GM19455 (cell line): ENCODE data around the gene ARHGAP26.

Experiments used
- ATAC-seq: cut with Tn5 transposase; IDR thresholded peaks from one replicate; pipeline ENCODE4 v1.9.1; 2021; ENCODE audit not compliant: unreplicated experiment

The ARHGAP26 gene

DNA sequence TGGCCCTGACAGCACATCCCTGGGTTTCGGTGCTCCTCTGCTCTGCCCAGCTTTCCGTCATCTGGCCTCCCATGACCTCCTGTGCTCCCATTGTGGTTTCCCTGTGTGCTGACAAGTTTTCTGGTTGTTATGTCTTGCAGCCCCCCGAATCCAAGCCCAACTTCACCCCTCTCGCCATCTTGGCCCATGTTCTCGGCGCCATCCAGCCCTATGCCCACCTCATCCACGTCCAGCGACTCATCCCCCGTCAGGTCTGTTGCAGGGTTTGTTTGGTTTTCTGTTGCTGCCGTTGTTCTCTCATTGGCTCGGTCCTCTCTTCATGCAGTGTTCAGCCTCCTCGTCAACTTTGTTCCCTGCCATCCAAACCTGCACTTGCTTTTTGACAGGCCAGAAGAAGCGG lies 436.9 kb downstream of the ARHGAP26 start:
- ATAC-seq, result peak; percentile 7

DNA sequence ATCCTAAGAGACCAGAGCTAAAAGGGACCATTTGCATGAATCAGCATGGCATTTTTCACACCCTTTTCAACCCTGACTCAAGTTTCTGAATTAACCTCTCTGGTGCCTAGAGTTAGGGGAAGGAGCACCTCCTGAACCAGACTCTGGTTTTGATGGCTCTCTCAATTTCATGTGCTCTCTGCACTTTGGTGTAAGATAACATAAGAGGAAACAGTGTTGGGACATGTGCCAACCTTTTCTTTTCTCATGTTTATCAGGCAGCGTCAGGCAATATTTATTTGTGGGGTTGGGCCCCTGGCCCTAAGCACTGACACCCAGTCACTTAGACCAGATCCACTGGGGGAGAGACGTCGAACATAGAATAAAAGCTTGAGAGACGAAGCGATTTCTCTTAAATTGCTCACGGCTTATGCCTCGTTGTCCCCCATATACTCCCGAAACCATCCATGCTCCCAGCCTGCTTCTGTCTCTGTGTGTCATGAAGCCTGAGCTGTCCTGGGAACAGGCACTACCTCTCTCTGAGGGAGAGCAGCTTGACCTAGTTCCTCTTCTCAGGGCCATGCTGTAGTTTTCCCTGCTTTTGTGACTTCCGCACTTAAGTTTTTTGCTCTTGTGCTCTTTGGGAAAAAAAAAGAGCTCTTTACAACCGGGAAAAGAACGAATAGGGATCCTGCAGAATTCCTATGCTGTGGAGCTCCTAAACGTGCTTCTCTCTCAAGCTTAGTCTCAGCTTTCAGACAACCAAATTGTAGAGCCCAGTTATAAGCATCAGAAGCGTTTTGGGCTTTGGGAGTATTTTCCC lies 437.6 kb downstream of the ARHGAP26 start:
- no peak for ATAC-seq

DNA sequence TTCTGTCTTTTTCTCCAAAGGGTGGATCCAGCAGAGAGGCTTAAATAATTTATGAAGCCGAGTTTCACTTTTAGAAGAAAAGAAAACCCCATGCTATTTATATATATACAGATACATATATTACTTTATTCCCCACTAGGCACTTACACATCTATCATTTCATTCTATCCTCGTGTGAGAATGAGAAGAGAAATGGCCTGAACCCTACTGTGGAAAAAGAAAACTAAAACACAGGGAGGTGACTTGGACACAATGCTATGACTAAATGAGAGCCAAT lies 438.1 kb downstream of the ARHGAP26 start:
- no peak for ATAC-seq

DNA sequence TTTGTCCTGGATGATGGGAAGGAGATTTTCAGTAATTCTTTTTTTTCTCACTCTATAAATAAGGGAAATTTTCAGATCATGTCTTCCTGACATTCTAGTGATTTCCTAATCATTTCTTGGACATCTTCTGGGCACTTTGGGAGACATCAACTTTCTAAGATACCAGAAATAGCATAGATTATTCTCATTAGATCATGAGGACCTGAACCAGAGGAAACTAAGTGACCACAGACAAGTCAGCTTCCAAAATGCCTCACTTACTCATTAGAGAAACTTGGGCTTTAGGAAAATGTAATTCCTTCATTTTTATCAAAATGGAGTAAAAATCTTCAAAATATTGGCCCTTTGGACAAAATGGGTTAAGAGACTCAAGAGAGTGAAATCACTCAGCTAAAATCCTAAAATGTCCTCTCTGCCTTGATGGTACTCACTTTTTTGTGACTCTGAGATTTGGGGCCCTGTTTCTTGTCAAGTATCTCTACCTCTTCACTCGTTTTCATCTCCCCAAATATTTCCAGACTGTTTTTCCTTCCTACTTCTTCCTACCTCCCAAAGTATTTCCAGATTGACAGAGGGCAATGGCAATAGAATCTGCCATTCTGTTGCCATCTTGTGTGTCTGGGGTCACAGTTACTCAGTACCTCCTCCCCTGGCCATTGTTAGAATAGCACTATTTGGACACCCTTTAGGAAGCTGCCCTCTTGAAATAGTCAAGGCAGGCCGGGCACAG lies 438.8 kb downstream of the ARHGAP26 start:
- ATAC-seq, result no peak

DNA sequence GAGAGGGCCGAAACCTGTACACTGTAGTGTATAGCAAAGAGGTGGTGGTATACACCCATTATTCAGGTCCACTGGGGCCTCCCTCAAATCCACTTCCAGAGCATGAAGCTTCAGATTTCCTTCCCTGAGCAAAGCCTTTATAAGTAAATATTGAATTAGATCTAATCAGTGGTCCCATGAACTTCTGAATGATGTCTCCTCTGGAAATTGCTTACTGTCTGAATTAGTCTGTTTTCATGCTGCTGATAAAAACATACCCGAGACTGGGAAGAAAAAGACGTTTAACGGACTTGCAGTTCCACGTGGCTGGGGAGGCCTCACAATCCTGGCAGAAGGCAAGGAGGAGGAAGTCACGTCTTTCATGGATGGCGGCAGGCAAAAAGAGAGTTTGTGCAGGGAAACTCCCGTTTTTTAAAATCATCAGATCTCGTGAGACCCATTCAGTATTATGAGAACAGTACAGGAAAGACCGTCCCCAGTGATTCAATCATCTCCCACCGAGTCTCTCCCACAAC lies 439.8 kb downstream of the ARHGAP26 start:
- ATAC-seq, result no peak

DNA sequence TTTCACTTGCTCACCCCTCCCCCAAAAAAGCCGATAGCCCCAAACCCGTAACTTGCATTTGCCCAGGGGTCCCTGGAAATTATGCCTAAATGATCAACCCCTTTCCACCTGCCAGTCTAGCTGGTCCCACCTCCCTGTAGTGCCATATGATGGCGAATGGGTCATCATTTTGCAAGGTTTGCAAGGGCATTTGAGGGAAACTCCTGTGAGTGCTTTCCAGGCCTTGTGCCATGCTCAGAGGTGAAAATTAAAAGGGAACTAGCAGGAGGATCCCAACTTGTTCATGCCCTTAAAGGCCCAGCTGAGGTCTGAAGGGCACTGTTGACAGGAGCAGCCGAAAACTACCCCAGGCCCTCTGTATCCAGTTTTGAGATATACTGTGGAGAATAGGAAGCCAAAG lies 440.4 kb downstream of the ARHGAP26 start:
- ATAC-seq, result no peak

DNA sequence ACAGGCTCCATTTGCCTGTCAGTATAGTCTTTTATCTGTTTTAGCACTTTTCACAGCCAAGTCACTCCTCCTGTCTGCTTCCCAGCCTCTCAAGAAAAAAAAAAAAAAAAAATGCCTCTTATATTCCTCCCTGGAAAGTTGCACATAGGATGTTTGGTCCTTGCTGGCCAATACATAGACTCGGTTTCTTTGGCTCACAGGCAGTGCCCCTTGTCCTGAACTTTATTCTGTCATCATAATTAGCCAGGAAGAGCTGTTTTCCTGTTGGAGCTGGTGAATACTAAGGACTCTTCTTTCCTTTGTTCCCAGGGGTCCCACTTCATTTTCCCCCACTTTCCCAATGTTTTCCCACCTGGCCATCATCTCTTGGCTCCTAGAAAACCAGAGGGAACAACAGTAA lies 442.1 kb downstream of the ARHGAP26 start:
- ATAC-seq, result no peak

DNA sequence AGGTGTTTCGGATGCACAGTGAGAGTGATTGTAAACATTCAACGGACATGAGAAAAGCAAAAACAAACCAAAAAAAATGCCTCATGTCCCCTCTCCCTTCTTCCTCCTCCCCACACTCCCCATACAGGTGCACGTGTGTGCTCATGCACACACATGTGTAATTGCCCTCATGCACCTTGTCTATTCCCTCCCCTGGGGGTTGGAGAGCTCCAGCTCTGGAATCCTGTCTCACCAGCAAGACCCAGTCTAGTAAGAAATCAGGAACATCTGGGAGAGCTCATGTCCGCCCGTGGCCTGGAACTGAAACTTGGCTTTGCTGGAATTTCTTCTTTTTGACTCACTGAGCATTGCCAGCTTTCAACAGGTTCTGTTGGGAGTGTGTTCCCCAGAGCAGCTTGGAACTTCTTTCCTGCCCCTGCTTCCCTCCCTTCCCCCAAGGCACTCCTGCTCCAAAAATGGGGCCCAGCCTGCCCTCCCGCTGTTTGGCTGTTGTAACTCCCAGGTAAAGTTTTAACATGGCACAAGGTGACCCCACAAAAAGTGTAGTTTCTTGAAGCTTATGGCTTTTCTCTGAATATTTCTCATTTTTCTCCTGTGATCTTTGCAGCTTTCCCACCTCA lies 443.2 kb downstream of the ARHGAP26 start:
- ATAC-seq, result no peak

DNA sequence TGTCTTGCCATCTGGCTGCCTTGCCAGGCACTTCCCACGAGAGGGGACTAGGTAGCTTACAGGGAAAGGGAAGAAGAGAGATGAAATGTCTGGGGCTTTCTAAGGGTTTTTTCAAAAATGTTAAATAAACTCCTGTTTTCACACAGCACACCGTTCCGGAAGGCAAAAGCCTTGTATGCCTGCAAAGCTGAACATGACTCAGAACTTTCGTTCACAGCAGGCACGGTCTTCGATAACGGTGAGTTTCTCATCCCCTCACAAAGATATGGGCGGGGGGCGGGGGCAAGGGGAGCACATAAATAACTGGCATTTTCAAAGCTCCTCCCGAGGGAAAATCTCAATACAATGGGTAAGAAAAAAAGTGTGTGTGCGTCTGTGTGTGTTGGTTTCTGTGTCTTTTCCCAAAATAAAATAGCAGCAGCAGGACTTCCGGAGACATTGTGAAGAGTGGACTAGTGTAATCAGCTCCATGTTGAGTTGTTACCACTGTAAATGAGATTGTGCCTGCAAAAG lies 443.7 kb downstream of the ARHGAP26 start:
- ATAC-seq, result peak; percentile 57

DNA sequence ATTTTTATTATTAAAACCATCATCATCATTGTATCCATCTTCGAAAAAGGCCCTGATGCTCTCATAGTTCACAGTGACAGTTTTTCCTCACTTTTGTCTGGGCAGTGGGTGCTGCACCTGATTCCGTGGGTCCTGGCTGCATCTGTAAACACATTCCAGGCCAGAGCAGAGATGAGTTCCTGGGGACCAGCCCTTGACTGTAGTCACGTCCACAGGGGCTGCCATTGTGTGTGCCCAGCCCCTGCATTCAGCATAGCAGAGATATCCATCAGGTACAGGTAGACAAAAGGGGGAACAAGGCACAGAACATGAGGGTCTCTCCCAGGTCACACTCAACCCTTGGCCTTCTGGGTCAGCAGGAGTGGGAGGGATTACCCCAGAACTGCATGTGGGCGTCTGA lies 444.3 kb downstream of the ARHGAP26 start:
- ATAC-seq, result no peak

DNA sequence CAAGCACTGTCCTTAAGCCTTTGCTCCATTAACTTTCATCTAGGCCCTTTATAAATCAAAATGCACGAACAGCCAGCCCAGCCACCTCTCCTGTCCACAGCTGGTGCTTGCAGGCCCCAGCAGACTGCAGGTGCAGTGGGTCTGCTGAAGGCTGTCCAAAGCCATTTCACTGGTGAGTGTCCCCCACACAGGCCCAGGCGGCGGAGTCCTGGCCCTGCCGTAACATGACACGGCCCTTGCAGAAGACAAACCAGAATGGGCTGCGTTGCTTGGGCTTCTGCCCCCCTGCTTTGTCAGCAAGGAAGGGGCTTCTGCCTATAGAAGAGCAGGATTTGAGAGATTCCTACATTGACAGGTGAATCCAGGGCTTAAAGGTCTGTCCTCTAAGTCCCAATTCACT lies 444.7 kb downstream of the ARHGAP26 start:
- no peak for ATAC-seq

DNA sequence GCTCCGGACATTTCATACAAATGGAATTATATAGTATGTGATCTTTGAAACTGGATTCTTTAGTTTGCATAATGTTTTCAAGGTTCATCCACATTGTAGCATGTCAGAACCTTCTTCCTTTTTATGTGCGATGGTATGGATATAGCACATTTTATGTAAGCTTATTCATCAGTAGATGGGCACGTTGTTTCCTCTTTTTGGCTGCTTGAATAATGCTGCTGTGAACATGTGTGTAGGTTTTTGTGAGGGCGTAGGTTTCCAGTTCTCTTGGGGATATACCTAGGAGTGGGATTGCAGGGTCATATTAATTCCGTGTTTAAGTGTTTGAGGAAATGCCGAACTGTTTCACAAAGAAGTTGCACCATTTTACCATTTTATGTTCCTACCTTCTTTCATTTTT lies 445.5 kb downstream of the ARHGAP26 start:
- no peak for ATAC-seq

DNA sequence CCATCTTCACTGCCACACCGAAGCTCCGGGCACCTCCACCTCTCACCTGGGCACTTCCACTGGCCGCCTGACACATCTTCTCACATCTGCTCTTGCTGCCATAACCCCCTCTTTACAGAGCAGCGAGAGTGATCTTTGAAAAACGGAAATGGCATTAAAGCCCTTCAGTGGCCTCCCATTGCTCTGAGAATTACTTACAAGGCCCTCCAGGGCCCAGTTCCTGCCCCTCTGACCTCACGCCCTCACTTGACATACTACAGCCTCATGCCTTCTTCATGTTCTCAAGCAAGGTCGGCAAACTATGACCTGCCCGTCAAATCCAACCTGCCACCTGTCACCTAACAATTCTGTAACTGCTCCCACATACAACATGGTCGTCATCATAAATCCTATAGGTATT lies 446.0 kb downstream of the ARHGAP26 start:
- ATAC-seq, result no peak

DNA sequence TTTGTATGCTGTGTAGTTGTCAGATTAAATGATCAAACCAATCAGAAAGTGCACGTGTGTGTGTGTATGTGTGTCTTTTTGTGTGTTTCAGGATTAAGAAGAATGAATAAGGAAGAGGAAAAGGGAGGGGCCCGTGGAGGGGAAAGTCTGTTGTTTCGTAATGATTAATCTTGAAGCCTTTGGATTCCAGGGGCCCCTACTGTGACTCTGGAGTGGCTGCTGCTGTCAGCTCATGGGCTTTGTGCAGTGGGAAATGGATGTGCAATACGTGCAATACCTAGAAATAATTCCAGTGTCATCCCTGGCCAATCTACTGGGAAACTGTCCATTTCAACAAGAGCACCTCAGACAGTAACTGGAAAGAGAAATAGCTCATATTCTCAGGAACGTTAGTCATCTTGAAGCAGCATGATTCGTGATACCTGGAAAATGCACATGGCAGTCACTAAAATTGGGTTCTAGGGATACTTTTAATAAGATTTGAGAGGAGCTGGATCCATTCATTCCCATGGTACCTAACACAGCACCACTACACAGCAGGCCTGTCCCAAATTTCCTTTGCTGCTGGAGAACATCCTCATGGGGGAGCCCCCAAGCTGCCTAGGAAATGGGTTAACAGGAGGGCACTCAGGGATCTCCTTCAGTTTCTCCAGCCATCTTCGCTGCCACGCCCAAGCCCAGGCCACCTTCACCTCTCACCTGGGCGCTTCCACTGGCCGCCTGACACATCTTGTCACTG lies 447.1 kb downstream of the ARHGAP26 start:
- ATAC-seq, result no peak

DNA sequence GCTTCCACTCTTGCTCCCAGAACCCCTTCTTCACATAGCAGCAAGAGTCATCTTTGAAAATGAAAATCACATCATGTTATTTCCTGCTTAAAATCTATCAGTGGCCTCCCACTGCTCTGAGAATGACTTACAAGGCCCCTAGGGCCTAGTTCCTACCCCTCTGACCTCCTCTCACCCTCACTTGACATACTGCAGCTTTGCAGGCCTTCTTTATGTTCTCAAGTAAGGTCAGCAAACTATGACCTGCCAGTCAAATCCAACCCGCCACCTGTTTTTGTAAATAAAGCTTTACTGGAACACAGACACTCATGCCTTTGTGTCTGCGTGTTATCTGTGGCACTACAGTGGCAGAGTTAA lies 447.6 kb downstream of the ARHGAP26 start:
- peak; percentile 22 for ATAC-seq

DNA sequence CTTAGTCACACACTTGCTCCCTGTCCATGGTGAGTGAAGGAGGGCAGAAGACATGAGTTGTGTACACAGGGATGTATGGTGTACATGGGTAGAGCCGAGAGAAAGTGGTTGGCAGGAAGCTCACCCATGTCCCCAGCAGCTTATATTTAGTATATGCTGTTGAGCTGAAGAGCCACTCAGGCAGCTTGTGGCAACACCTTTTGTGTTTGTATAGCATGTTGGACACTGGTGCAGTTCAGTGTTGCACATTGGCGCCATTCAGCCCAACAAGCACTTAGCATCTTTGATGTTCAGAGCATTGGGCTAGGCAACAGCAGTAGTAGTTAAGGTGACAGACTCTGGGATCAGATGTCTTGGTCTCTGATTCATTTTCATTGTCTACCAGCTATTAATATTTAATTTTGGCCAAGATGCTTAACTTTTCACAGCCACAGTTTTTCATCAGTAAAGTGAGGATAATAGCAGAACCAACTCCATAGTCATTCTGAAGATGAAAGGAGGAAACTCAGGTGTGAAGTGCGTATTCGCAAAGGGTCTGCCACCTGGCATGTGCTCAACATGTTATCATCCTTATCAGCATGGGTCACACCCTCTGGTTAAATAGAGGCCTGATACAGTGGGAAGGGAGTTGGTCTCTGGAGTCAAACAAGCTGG lies 448.5 kb downstream of the ARHGAP26 start:
- no peak for ATAC-seq

DNA sequence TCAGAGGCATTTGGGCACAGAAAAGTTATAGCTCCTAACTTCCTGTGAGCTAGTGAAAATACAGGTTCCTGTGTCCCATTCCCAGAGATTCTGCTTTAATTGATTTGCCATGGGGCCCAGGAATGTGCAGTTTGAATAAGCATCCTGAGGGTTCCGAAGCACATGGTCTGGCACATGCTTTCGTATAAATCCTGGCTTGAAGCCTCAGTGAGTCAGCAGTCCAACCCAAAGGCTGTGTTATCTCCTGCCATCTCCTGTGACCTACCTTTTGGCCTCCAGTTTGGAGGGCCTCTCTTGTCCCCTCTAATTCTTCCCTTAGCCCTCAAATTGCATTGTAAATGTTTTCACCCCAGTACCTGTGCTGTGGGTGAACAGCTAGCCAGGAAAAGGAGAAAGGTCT lies 449.5 kb downstream of the ARHGAP26 start:
- no peak for ATAC-seq

DNA sequence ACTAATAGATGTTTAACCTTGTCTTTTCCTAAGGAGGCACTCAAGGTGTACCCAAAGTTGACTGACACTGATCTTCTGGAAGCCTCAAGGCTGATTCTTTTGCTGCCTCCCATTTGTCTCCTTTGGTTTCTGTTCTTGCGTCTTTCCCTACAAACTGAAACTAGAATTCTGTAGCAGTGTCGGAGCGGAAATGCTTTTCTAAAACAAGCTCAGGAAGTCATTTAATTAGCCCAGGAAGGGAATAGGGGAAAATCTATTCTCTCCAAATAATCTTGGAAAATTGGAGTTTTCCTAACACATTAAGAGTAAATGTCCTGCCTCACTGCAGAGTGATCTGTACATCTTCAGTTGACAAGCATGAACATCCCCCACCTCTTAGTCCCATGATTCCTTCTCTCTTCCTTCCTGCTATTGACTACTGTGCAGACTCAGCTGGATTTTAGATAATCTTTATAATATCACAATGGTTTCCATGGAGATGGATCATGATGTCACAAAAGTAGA lies 450.6 kb downstream of the ARHGAP26 start:
- ATAC-seq, result no peak

DNA sequence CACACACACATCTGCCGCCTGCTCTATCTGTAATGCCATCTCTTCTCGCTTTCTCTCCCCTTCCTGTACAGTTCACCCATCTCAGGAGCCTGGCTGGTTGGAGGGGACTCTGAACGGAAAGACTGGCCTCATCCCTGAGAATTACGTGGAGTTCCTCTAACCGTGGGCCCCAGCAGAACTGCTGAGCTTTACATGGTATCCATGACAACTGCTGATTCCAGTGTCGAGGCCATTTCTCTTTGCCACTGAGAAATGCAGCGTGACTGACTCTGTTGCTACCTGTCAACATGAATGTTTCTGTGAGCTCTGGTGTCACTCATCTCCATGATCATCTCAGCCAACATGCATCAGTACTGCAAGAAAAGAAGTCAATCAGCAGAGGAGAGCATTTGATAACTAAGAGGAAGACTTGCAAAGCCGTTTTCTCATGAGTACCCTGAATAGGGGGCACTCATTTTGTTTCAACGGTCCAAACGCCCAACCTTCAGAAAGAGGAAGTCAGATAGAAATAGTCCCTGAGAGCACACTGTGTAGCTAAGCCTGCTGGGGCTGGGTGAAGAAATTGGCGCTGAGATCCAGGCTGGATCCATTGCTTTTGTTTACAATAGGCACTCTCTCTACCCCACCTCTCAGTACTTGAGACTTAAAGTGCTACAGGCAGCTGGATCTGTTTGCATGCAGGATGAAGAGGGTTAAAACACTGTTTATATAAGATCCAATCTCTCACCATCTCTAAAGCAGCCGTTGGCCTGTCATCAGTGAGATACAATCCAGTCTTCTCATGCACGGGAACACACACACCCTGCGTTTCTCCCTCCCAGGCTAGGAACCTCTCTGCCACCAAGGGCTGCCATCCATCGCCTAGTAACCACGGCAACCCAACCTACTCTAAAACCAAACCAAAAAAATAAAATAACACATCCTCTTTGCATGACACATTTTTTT lies 452.4 kb downstream of the ARHGAP26 start:
- ATAC-seq, result peak; percentile 67
